NCI-H128 (cell line): ENCODE results near the gene VPS4B.
A peak's percentile ranks its signal among the peaks of the same experiment; 100 is the strongest.
"Not testable (repeated sequence)": the region's sequence is repeated elsewhere in the genome, so short reads cannot be mapped to it uniquely, and the experiment has no call there.

Source experiments
- DNase-seq: peaks from one replicate; lab custom pipeline; 2025; ENCODE audit not compliant: unreplicated experiment; lab: John Stamatoyannopoulos, UW

VPS4B gene

GRCh38 chr18:63373161-63373560 is 49.1 kb downstream of the VPS4B start:
- DNase-seq, result no peak

- DNase-seq, result no peak
These were observed 53.7 kb downstream of the VPS4B start for GRCh38 chr18:63368611-63369010.

GRCh38 chr18:63367053-63367953 is 55.0 kb downstream of the VPS4B start, which contains the start of gene KDSR:
Gene KDSR, minus strand, starts transcription at chr18:63367206. Its CDS starts 88 bp downstream, at chr18:63367118.
- peak; percentile 98 for DNase-seq

GRCh38 chr18:63366213-63367052 is 55.8 kb downstream of the VPS4B start:
- DNase-seq, result no peak

GRCh38 chr18:63365876-63366212 is 56.4 kb downstream of the VPS4B start:
- no peak for DNase-seq

- DNase-seq, result no peak
These were observed 58.3 kb downstream of the VPS4B start for GRCh38 chr18:63363951-63364350.

DNA sequence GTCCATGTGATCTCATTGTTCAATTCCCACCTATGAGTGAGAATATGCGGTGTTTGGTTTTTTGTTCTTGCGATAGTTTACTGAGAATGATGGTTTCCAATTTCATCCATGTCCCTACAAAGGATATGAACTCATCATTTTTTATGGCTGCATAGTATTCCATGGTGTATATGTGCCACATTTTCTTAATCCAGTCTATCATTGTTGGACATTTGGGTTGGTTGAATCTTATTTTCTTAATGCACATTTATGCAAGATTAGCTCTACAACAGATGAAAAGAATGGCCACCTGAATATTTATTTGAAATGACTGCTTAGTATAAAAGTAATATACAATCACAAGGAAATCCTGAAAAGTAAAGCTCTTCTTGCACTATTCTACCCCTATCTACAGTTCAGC is 58.9 kb downstream of the VPS4B start:
- DNase-seq, result not testable (repeated sequence)

DNA sequence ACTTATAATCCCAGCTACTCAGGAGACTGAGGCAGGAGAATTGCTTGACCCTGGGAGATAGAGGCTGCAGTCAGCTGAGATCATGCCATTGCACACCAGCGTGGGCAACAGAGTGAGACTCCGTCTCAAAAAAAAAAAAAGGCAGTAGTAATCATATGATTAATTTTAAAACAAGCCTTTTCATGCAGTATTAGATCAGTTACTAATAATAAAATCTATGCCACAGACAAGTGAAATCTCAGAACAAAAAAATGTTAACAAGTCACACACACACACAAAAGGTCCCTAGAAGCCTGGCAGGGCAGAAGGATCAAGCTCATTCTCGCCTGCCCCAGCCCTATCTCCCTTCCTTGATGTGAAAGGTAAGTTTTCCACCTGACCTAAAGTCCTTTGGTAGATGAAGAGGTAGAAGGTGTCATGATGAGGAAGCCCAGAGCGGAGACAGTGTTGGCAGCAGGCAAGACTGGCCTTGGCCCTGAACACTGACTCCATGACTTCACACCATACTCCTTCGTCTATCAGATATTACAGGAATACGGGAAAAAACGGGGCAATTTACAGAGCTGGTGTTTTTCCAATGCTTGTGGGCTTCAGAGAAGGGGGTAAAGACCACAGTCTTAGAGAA is 65.9 kb downstream of the VPS4B start:
- DNase-seq, result no peak

- DNase-seq, result no peak
These were observed 72.0 kb downstream of the VPS4B start for GRCh38 chr18:63350230-63350629.

DNA sequence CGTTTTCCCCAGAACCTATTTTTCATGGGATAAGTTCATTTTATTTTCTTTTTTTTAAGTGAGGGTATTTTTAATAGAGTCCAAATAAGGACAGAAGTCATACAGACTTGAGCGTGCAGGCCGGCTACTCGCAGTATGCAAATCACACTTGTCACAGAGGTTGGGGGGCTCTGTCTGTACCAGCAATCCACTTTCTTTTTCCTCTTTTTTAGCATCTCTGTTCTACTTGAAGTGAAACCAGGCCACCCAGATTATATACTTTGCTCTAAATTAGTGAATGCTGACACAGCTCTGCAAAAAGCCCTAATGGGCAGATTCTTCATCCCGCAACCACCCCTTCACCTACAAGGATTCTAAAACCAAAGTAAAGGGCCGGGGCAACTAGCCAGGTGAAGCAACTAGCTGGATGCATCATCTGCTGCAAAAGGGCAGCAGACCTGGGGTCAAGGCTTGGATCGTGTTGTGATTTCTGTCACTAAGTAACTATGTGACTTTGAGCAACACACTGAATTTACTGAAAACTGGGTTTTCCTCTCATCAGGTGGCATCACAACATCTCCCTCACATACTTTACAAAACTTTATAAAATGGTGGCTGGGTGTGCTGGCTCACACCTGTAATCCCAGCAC is 73.7 kb downstream of the VPS4B start:
- no peak for DNase-seq

DNA sequence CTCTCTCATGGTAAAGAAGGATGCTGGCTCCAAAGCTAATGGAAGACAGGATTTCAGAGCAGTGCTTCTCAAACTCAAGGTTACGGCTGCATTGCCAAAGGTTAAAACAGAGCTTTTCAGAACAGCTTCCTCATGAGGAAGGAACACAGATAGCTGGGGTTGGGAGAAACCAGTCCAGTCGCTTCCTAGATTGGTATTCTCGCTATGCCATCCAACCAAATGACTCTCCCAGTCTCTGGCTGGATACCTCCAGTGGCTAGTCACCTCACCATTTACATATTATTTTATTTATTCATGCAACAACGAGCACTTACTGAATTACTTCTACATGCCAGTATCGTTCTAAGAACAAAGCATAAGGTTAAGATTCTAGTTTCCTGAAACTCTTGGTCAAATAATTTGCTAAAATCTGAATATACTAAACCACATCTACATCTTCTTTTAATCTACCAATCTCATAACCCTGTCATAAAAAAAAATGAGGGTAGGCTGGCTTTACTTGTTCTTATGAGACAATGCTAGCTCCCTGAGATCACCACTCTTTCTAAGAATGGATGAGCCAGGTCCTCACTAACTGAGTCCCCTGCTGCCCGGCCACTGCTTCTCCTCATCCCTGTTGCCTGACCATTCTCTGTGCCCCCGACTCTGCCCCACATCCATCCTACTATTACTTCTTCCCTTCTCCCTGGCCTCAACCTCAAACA is 75.6 kb downstream of the VPS4B start:
- no peak for DNase-seq

DNA sequence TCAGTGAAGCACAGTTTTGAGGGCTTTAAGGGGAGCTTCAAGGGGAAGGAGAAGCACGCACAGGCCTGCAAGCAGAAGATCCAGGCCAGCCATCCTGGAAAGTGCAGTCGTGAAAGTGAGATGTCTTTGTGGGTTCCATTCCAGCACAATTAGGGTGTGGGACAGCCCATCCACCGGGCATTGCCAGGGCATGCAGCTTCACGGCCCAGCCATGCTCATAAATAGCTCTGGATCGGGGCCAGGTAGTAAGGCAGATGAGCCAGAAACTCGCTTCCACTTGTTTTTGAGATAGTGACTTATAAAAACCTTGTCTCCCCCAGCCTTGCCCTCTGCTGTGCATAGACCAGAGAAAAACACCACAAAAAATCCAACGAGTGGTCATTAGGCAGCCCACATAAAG is 76.2 kb downstream of the VPS4B start:
- DNase-seq, result no peak

DNA sequence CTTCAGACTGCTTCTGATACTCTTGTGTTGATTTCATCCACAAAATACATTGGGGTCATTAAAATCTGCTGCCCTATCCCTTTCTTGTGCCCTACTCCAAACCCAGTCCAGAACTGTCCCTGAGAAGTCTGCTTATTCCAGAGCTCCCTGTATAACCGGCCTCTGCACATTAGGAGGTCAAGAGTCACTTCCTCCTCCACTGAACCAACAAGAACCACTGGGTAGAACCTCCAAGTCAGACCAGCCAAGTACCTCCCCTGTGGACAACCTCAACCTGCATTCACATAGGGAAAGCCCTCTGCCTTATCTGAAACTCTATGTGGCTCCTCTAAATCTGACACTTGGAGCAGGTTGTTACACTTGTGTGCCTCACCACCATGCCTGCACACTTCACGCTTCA is 77.4 kb downstream of the VPS4B start:
- DNase-seq, result no peak

GRCh38 chr18:63344263-63344662 is 78.0 kb downstream of the VPS4B start:
- DNase-seq, result no peak

DNA sequence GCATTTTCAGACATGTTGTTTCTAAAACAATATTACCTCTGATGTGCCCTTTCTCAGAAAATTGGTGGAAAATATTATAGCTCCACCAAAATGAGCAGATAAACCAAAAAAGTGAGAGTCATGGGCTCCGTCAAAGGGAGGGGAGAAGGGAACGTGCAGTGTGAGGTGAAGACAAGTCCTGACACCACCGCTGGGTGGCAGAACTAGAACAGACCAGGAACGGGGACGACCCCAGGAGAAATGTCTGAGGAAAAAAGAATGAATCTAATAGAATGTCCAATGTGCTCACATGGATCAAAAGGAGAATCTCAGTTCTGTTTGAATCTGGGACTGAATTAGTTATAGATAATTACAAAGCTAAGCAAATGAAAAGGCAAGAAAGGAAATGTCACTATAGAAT is 80.1 kb downstream of the VPS4B start:
- no peak for DNase-seq

DNA sequence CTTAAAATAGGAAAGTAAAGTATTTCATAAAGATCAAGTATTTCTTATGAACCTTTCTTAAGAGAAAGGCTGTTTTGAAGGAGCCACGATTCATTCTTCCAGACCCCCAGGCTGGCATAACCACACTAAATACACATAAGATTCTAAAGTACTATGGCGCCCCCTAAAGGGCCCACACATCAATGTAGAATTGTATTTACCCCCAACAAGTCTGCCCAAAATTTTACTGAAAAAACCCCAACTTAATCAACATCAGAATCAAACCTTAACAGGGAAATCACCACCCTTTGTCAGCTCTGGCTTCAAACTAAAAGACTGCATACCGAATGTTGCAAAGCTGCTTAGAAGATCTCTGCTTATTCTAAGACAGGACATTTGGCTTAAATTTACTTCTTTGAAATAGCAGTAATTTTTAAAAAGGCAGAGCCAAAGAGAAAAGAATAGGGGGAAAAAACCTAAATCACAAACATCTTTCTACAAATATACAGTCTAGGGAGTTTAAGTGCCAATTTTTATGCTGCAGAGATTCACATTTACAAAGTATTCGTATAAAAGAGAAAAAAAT is 82.3 kb downstream of the VPS4B start:
- peak; percentile 22 for DNase-seq
